ENCODE results near the gene COX6B2.

The COX6B2 gene

DNA sequence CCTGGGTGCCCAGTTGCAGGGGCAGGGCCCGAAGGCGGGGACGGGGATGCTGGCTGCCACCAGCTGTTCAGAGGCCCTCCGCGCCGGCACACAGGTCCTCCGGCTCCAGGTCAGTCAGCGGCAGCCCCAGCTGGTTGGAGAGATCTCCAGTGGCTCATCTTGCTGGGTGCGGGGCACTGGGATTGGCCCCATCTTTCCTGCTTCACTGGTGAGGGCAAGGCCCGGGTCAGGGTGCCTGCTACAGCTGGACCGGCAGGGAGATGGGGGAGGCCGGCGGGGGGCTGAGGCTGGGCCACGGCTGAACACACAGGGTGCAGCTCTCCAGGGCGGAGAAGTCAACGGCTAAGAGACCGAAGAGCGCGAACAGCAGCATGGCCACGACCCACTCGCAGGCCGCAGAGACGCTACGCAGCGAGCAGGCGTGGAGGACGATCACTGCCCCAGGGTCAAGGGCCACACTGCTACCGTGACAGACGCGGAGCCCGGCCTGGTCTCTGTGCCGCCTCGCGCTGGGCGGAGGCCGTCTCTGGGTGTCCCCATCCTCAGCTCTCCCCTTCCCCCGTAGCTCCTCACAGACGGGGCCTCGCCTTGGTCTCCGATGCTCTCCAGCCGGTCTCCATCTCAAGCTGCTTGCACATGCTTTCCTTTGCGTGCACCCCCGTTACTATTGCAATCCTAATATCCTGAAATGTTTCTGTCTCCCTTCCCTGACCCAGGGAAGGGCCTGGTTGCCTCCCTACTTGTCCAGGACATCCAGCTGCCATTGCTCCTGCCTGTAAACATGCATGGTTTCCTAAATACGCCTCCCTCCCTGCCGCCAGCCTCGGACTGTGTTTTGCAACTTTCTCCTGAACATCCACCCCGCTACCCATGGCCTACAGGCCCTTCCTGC is 41.7 kb downstream of the COX6B2 start:
- no peak overlapping the region for H3K4me3 ChIP-seq (ENCODE audit: low read length)
- H3K4me1 ChIP-seq (ENCODE audit: control insufficient read depth, insufficient read depth, low read length) = no peaks in the 10 kb centered on the region
- no peak overlapping the region for H3K9ac ChIP-seq (ENCODE audit: low read length)
- no peak for DNase-seq (ENCODE audit: low read depth)
- no peaks in the 10 kb centered on the region for H3K36me3 ChIP-seq (ENCODE audit: control insufficient read depth, insufficient read depth, low read length, severe bottlenecking)
- peaks cover 6% of the 10 kb centered on the region for H3K9me3 ChIP-seq (ENCODE audit: control insufficient read depth, low read length)
- no peaks in the 10 kb centered on the region for H3K27me3 ChIP-seq (replicated peaks; ENCODE audit: control insufficient read depth, insufficient read depth, low read length)

DNA sequence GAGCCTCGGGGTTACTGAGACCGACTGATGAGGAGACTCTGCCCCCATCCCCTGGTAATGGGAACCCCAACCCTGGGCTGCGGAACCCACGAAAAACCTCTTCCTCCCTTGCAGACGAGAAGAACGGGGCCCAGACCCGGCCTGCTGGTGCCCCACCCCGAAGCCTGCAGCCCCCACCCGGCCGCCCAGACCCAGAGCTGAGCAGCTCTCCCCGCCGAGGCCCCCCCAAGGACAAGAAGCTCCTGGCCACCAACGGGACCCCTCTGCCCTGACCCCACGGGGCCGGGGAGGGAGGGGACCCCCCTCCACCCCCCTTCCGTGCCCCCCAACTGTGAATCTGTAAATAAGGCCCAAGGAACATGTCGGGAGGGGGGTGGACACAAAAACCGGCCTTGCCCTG is 42.7 kb downstream of the COX6B2 start:
- no peak for DNase-seq (ENCODE audit: low read depth)
- H3K9ac ChIP-seq (ENCODE audit: low read length) = no peak overlapping the region
- H3K27me3 ChIP-seq (replicated peaks; ENCODE audit: control insufficient read depth, insufficient read depth, low read length) = no peaks in the 10 kb centered on the region
- peaks cover 6% of the 10 kb centered on the region for H3K9me3 ChIP-seq (ENCODE audit: control insufficient read depth, low read length)
- H3K4me3 ChIP-seq (ENCODE audit: low read length) = no peak overlapping the region
- no peaks in the 10 kb centered on the region for H3K36me3 ChIP-seq (ENCODE audit: control insufficient read depth, insufficient read depth, low read length, severe bottlenecking)
- H3K4me1 ChIP-seq (ENCODE audit: control insufficient read depth, insufficient read depth, low read length) = no peaks in the 10 kb centered on the region

DNA sequence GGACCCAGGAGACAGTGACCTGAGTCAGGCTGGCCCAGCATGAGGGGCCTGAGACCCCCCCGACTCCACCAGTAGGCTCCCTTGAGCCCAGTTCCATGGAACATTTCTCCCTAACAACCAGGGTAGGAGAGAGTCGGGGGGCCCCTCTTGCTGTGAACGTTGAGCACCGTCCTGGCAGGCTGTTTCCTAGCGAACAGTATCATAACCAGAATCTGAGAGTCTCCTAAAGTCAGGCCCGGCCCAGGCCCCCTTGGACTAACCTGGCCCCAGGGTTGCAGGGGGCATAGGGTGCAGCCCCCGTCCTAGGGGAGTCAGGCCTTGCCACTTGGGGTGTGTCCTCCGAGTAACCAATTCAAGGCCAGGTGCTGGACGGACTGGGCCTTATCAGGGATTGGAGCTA is 43.1 kb downstream of the COX6B2 start:
- peaks cover 6% of the 10 kb centered on the region for H3K9me3 ChIP-seq (ENCODE audit: control insufficient read depth, low read length)
- no peak overlapping the region for H3K9ac ChIP-seq (ENCODE audit: low read length)
- H3K36me3 ChIP-seq (ENCODE audit: control insufficient read depth, insufficient read depth, low read length, severe bottlenecking) = no peaks in the 10 kb centered on the region
- no peak for DNase-seq (ENCODE audit: low read depth)
- no peaks in the 10 kb centered on the region for H3K27me3 ChIP-seq (replicated peaks; ENCODE audit: control insufficient read depth, insufficient read depth, low read length)
- no peaks in the 10 kb centered on the region for H3K4me1 ChIP-seq (ENCODE audit: control insufficient read depth, insufficient read depth, low read length)
- H3K4me3 ChIP-seq (ENCODE audit: low read length) = no peak overlapping the region

DNA sequence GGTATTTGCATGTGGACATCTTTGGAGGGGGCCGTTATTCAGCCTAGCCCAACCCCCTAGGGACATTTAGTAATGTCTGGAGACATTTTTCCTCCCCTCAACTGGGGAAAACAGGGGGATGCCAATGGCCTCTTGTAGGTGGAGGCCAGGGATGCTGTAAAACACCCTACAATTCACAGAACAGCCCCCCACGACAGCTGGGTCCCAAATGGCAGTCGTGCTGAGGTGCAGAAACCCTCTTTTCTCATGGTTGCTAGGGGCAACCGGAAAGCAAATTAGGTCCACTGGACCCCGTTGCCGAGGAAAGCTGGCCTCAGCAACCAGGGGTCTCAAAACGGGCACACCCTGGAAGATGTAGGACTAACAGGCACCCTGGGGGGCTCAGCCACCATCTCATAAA is 44.0 kb downstream of the COX6B2 start:
- no peaks in the 10 kb centered on the region for H3K27me3 ChIP-seq (replicated peaks; ENCODE audit: control insufficient read depth, insufficient read depth, low read length)
- H3K36me3 ChIP-seq (ENCODE audit: control insufficient read depth, insufficient read depth, low read length, severe bottlenecking) = no peaks in the 10 kb centered on the region
- no peak overlapping the region for H3K9ac ChIP-seq (ENCODE audit: low read length)
- H3K9me3 ChIP-seq (ENCODE audit: control insufficient read depth, low read length) = peaks cover 4% of the 10 kb centered on the region
- H3K4me1 ChIP-seq (ENCODE audit: control insufficient read depth, insufficient read depth, low read length) = no peaks in the 10 kb centered on the region
- H3K4me3 ChIP-seq (ENCODE audit: low read length) = no peak overlapping the region
- no peak for DNase-seq (ENCODE audit: low read depth)

DNA sequence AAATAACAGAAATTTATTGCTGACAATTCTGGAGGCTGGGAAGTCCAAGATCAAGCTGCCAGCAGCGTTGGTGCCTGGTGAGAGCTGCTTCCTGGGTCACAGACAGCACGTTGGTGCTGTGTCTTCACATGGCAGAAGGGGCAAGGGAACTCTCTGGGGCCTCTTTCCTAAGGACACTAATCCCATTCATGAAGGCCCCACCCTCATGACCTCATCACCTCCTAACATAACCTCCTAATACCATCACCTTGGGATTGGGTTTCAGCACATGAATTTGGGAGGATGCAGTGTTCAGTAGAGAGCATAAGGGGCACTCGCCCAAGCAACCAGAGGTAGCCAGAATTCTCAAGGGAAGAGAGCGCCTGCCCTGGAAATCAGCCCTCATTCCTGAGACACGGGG is 45.1 kb downstream of the COX6B2 start:
- Histone ChIP-seq H3K9me3 (ENCODE audit: control insufficient read depth, low read length) (peaks cover 4% of the 10 kb centered on the region), H3K27me3 (replicated peaks; ENCODE audit: control insufficient read depth, insufficient read depth, low read length) (no peaks in the 10 kb centered on the region), H3K9ac (ENCODE audit: low read length) (no peak overlapping the region), H3K4me1 (ENCODE audit: control insufficient read depth, insufficient read depth, low read length) (no peaks in the 10 kb centered on the region), H3K36me3 (ENCODE audit: control insufficient read depth, insufficient read depth, low read length, severe bottlenecking) (no peaks in the 10 kb centered on the region), H3K4me3 (ENCODE audit: low read length) (no peak overlapping the region)
- DNase-seq (ENCODE audit: low read depth) = no peak

DNA sequence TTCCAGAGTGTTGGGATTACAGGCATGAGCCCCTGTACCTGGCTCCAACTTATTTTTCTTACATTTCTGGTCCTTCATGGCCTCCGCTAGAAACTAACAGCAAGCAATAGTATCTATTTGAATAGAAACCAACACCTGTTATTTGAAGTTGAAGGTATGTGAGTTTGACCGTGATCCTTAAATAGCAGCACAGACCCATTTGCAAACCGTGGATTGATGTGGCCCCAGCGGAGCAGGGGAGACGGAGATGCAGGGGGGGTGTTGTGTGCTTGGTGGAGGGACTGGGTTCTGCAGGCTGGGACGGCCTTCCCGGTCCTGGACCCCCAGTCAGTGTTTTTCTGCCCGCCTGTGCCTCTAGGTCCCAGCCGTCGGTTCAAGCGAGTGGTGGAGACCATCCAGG is 46.2 kb downstream of the COX6B2 start:
- peaks cover 4% of the 10 kb centered on the region for H3K9me3 ChIP-seq (ENCODE audit: control insufficient read depth, low read length)
- H3K36me3 ChIP-seq (ENCODE audit: control insufficient read depth, insufficient read depth, low read length, severe bottlenecking) = no peaks in the 10 kb centered on the region
- H3K4me1 ChIP-seq (ENCODE audit: control insufficient read depth, insufficient read depth, low read length) = no peaks in the 10 kb centered on the region
- DNase-seq (ENCODE audit: low read depth) = no peak
- H3K4me3 ChIP-seq (ENCODE audit: low read length) = no peak overlapping the region
- no peak overlapping the region for H3K9ac ChIP-seq (ENCODE audit: low read length)
- H3K27me3 ChIP-seq (replicated peaks; ENCODE audit: control insufficient read depth, insufficient read depth, low read length) = no peaks in the 10 kb centered on the region

DNA sequence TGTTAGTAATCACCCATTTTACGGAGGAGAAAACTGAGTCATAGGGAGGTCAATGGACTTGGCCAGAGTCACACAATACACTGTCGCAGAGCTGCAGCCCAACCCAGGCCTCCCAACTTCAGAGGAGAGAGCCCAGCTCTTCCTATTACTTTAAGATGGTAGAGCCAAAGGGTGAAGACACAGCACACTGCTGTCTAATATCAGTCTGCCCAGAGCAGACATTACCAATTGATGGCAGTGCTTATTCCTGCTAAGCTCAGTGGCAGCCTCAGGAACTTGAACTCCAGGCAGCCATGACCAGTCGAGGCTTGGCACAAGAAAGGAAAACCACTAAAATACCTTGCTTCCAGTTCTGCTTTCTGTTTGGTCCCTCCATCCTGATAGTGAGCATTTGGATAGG is 47.8 kb downstream of the COX6B2 start:
- no peak overlapping the region for H3K9ac ChIP-seq (ENCODE audit: low read length)
- no peak for DNase-seq (ENCODE audit: low read depth)
- H3K9me3 ChIP-seq (ENCODE audit: control insufficient read depth, low read length) = peaks cover 4% of the 10 kb centered on the region
- H3K4me1 ChIP-seq (ENCODE audit: control insufficient read depth, insufficient read depth, low read length) = no peaks in the 10 kb centered on the region
- H3K4me3 ChIP-seq (ENCODE audit: low read length) = no peak overlapping the region
- no peaks in the 10 kb centered on the region for H3K27me3 ChIP-seq (replicated peaks; ENCODE audit: control insufficient read depth, insufficient read depth, low read length)
- H3K36me3 ChIP-seq (ENCODE audit: control insufficient read depth, insufficient read depth, low read length, severe bottlenecking) = no peaks in the 10 kb centered on the region

DNA sequence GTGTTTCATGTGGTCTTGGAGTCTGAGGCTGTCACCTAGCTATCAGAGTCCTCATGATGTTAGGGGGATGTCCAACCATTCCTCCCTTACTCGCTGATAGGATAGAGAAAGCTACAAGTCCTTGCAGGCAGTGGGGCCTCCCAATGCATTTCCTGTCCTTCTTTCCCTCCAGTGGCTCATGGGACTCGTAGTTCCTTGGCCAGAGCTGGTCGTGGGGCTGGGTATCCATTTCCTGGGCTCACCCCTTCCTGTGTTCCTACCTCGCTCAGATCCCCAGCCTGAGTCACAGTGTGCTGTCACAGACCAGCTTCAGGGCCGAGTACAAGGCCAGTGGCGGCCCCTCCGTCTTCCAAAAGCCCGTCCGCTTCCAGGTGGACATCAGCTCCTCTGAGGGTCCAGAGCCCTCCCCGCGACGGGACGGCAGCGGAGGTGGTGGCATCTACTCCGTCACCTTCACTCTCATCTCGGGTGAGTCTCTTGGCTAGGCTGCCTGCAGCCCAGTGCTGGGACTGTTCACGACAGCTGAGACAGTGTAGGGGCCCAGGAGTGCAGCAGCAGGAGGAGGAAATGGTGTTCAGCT is 48.4 kb downstream of the COX6B2 start:
- H3K4me3 ChIP-seq (ENCODE audit: low read length) = no peak overlapping the region
- peaks cover 6% of the 10 kb centered on the region for H3K4me1 ChIP-seq (ENCODE audit: control insufficient read depth, insufficient read depth, low read length)
- no peak for DNase-seq (ENCODE audit: low read depth)
- peaks cover 4% of the 10 kb centered on the region for H3K9me3 ChIP-seq (ENCODE audit: control insufficient read depth, low read length)
- no peak overlapping the region for H3K9ac ChIP-seq (ENCODE audit: low read length)
- H3K27me3 ChIP-seq (replicated peaks; ENCODE audit: control insufficient read depth, insufficient read depth, low read length) = no peaks in the 10 kb centered on the region
- no peaks in the 10 kb centered on the region for H3K36me3 ChIP-seq (ENCODE audit: control insufficient read depth, insufficient read depth, low read length, severe bottlenecking)

DNA sequence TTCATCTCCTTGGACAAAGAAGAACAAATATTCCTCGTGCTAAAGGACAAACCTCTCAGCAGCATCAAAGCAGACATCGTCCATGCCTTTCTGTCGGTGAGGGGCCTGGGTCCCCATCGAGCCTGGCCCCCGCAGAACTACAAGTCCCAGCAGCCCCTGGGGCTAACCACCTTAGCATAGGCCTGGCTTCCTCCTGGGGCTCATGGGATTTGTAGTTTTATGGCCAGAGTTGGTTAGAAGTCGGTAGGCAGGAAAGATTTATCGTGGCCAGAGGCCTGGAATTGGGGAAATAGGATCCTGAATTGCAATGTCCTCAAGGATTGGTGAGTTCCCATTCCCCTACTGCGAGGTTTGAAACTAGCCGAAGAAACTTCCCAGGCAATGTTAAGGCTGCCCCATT is 49.0 kb downstream of the COX6B2 start:
- Histone ChIP-seq H3K36me3 (ENCODE audit: control insufficient read depth, insufficient read depth, low read length, severe bottlenecking) (no peaks in the 10 kb centered on the region), H3K4me3 (ENCODE audit: low read length) (no peak overlapping the region), H3K9me3 (ENCODE audit: control insufficient read depth, low read length) (peaks cover 4% of the 10 kb centered on the region), H3K4me1 (ENCODE audit: control insufficient read depth, insufficient read depth, low read length) (peaks cover 6% of the 10 kb centered on the region), H3K9ac (ENCODE audit: low read length) (no peak overlapping the region), H3K27me3 (replicated peaks; ENCODE audit: control insufficient read depth, insufficient read depth, low read length) (no peaks in the 10 kb centered on the region)
- DNase-seq (ENCODE audit: low read depth) = peak; percentile 41

DNA sequence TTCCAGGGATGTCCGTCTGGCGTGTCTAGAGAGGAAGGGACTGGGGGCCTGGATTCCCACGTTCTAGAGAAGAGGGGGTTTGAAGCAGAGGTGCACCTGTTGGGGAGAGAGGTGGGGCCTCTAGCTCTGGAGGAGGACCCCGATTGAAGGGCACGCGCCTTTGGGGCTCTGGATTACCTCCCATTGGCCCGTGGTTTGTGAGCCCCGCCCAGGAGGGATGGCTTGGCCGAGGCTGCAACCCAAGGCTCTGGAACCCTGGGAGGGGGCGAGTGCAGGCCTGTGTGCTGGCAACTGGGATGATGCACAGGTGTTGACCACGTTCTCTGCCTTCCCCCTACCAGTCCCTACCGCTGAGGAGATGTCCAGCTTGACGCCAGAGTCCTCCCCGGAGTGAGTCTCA is 49.5 kb downstream of the COX6B2 start:
- peaks cover 6% of the 10 kb centered on the region for H3K4me1 ChIP-seq (ENCODE audit: control insufficient read depth, insufficient read depth, low read length)
- H3K27me3 ChIP-seq (replicated peaks; ENCODE audit: control insufficient read depth, insufficient read depth, low read length) = no peaks in the 10 kb centered on the region
- no peak overlapping the region for H3K9ac ChIP-seq (ENCODE audit: low read length)
- H3K4me3 ChIP-seq (ENCODE audit: low read length) = no peak overlapping the region
- DNase-seq (ENCODE audit: low read depth) = no peak
- H3K9me3 ChIP-seq (ENCODE audit: control insufficient read depth, low read length) = peaks cover 4% of the 10 kb centered on the region
- no peaks in the 10 kb centered on the region for H3K36me3 ChIP-seq (ENCODE audit: control insufficient read depth, insufficient read depth, low read length, severe bottlenecking)

DNA sequence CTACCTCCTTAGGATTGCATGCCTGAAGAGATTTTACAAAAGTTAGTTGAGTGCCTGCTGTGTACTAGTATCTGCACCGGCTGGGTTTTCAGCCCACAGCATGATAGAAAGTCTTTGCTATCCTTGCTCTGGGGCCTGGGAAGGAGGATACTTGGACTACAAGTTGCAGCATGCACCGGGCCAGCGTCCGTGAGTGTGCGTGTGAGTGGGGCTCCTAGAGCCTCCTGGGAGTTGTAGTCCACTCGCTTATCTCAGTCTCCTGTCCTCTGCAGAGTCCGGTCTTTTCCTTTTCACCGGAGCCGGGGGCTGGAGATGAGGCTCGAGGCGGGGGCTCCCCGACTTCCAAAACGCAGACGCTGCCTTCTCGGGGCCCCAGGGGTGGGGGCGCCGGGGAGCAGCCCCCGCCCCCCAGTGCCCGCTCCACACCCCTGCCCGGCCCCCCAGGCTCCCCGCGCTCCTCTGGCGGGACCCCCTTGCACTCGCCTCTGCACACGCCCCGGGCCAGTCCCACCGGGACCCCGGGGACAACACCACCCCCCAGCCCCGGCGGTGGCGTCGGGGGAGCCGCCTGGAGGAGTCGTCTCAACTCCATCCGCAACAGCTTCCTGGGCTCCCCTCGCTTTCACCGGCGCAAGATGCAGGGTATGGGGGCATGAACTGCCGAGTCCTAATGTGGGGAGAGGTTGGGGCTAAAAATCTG is 50.1 kb downstream of the COX6B2 start:
- Histone ChIP-seq H3K4me1 (ENCODE audit: control insufficient read depth, insufficient read depth, low read length) (peaks cover 6% of the 10 kb centered on the region), H3K4me3 (ENCODE audit: low read length) (no peak overlapping the region), H3K27me3 (replicated peaks; ENCODE audit: control insufficient read depth, insufficient read depth, low read length) (no peaks in the 10 kb centered on the region), H3K9me3 (ENCODE audit: control insufficient read depth, low read length) (peaks cover 3% of the 10 kb centered on the region), H3K36me3 (ENCODE audit: control insufficient read depth, insufficient read depth, low read length, severe bottlenecking) (no peaks in the 10 kb centered on the region), H3K9ac (ENCODE audit: low read length) (no peak overlapping the region)
- no peak for DNase-seq (ENCODE audit: low read depth)
